GM23338 (cell line): ENCODE measurements around the gene MAP2K2. TPM values are rescaled to one million over a fixed set of nuclear protein-coding genes. Genes with fewer than 3 reads are reported as not detected.

Source experiments
- EZH2 ChIP-seq: fragments of 200-600 bp; sonication (generic); IDR thresholded peaks from one replicate; pipeline ENCODE4 v1.8.0; 2017; ENCODE audit warnings: antibody characterized with exemption, mild to moderate bottlenecking, low read depth; ENCODE audit not compliant: unreplicated experiment
- JUNB ChIP-seq: IDR thresholded peaks from one replicate; pipeline ENCODE4 v1.6.1; 2016; ENCODE audit warnings: antibody characterized with exemption; ENCODE audit not compliant: unreplicated experiment
- STAT1 ChIP-seq: IDR thresholded peaks from one replicate; pipeline ENCODE4 v1.6.1; 2016; ENCODE audit warnings: antibody characterized with exemption; ENCODE audit not compliant: unreplicated experiment
- polyA plus RNA-seq: library from polyadenylated mRNA; unstranded; fragments of >200 nt; fragmentation: Nextera tagmentation; extraction: Ambion mirVana; gene quantifications from 2 replicates; pipeline ENCODE4 v1.2.1, GENCODE V29; 2016
- total RNA-seq: library from RNA; depleted of rRNA; stranded (reverse); fragments of >200 nt; shearing (Covaris generic); gene quantifications from 2 replicates; pipeline ENCODE4 v1.2.3, GENCODE V29; 2014
- TF ChIP-seq, protein P1 (sequence below): fragments of 250-450 bp; sonication (Bioruptor Pico); IDR thresholded peaks from 2 replicates; pipeline ENCODE4 v1.5.0; 2020; ENCODE audit warnings: mild to moderate bottlenecking, moderate library complexity
- TF ChIP-seq, protein P2 (sequence below): IDR thresholded peaks from one replicate; pipeline ENCODE4 v1.6.1; 2018; ENCODE audit warnings: antibody characterized with exemption; ENCODE audit not compliant: unreplicated experiment

MAP2K2 gene
- total and polyA plus RNA-seq, 2 experiments from 2014 or later: 99.7 to 151 TPM

DNA sequence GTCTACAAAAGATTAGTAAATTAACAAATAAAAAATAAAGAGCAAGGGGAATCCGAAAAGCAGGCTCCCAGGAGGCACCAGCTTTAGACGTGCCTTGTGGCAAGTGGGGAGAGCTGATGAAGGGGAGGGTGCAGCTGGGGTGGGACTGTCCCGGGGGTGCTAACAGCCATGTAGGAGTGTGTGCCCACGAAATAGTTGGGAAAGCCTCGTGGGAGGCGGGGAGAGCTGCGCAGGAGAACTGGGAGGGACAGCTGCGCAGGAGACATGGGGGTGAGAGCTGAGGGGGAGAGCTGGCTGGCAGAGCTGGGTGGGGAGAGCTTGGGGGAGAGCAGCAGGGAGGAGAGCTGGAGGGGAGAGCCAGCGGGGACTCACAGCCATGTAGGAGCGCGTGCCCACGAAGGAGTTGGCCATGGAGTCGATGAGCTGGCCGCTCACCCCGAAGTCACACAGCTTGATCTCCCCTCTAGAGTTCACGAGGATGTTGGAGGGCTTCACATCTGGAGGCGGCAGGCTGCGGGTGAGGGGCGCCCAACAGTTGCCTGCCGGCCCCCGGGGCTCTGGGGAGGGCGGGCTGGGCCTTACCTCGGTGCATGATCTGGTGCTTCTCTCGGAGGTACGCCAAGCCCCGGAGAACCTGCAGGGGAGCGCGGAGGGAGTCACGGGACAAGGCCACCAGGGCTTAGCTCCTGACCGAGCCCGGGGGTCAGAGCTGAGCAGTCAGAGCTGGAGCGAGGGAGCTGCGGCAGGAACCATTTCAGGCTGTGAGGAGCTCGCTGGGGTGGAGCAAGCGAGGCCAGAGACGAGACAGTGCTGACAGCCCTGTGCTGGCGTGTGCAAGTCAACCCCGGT, 23.1 kb downstream of the MAP2K2 start (continued):
- TF ChIP-seq, protein P1, sequence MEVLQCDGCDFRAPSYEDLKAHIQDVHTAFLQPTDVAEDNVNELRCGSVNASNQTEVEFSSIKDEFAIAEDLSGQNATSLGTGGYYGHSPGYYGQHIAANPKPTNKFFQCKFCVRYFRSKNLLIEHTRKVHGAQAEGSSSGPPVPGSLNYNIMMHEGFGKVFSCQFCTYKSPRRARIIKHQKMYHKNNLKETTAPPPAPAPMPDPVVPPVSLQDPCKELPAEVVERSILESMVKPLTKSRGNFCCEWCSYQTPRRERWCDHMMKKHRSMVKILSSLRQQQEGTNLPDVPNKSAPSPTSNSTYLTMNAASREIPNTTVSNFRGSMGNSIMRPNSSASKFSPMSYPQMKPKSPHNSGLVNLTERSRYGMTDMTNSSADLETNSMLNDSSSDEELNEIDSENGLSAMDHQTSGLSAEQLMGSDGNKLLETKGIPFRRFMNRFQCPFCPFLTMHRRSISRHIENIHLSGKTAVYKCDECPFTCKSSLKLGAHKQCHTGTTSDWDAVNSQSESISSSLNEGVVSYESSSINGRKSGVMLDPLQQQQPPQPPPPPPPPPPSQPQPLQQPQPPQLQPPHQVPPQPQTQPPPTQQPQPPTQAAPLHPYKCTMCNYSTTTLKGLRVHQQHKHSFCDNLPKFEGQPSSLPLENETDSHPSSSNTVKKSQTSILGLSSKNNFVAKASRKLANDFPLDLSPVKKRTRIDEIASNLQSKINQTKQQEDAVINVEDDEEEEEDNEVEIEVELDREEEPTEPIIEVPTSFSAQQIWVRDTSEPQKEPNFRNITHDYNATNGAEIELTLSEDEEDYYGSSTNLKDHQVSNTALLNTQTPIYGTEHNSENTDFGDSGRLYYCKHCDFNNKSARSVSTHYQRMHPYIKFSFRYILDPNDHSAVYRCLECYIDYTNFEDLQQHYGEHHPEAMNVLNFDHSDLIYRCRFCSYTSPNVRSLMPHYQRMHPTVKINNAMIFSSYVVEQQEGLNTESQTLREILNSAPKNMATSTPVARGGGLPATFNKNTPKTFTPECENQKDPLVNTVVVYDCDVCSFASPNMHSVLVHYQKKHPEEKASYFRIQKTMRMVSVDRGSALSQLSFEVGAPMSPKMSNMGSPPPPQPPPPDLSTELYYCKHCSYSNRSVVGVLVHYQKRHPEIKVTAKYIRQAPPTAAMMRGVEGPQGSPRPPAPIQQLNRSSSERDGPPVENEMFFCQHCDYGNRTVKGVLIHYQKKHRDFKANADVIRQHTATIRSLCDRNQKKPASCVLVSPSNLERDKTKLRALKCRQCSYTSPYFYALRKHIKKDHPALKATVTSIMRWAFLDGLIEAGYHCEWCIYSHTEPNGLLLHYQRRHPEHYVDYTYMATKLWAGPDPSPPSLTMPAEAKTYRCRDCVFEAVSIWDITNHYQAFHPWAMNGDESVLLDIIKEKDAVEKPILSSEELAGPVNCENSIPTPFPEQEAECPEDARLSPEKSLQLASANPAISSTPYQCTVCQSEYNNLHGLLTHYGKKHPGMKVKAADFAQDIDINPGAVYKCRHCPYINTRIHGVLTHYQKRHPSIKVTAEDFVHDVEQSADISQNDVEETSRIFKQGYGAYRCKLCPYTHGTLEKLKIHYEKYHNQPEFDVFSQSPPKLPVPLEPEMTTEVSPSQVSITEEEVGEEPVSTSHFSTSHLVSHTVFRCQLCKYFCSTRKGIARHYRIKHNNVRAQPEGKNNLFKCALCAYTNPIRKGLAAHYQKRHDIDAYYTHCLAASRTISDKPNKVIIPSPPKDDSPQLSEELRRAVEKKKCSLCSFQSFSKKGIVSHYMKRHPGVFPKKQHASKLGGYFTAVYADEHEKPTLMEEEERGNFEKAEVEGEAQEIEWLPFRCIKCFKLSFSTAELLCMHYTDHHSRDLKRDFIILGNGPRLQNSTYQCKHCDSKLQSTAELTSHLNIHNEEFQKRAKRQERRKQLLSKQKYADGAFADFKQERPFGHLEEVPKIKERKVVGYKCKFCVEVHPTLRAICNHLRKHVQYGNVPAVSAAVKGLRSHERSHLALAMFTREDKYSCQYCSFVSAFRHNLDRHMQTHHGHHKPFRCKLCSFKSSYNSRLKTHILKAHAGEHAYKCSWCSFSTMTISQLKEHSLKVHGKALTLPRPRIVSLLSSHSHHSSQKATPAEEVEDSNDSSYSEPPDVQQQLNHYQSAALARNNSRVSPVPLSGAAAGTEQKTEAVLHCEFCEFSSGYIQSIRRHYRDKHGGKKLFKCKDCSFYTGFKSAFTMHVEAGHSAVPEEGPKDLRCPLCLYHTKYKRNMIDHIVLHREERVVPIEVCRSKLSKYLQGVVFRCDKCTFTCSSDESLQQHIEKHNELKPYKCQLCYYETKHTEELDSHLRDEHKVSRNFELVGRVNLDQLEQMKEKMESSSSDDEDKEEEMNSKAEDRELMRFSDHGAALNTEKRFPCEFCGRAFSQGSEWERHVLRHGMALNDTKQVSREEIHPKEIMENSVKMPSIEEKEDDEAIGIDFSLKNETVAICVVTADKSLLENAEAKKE: no peak
- TF ChIP-seq EZH2 (no peak), STAT1 (no peak), JUNB (no peak)
- TF ChIP-seq, protein P2, sequence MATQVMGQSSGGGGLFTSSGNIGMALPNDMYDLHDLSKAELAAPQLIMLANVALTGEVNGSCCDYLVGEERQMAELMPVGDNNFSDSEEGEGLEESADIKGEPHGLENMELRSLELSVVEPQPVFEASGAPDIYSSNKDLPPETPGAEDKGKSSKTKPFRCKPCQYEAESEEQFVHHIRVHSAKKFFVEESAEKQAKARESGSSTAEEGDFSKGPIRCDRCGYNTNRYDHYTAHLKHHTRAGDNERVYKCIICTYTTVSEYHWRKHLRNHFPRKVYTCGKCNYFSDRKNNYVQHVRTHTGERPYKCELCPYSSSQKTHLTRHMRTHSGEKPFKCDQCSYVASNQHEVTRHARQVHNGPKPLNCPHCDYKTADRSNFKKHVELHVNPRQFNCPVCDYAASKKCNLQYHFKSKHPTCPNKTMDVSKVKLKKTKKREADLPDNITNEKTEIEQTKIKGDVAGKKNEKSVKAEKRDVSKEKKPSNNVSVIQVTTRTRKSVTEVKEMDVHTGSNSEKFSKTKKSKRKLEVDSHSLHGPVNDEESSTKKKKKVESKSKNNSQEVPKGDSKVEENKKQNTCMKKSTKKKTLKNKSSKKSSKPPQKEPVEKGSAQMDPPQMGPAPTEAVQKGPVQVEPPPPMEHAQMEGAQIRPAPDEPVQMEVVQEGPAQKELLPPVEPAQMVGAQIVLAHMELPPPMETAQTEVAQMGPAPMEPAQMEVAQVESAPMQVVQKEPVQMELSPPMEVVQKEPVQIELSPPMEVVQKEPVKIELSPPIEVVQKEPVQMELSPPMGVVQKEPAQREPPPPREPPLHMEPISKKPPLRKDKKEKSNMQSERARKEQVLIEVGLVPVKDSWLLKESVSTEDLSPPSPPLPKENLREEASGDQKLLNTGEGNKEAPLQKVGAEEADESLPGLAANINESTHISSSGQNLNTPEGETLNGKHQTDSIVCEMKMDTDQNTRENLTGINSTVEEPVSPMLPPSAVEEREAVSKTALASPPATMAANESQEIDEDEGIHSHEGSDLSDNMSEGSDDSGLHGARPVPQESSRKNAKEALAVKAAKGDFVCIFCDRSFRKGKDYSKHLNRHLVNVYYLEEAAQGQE: no peak
